ENCODE measurements around the gene ATOH8. TPM values are rescaled to one million over a fixed set of nuclear protein-coding genes. Genes with fewer than 3 reads are reported as not detected.

The ATOH8 gene
- polyA plus RNA-seq, 2 of the 4 experiments (the other 2 are of a cell fraction): 1.8 to 20.0 TPM

DNA sequence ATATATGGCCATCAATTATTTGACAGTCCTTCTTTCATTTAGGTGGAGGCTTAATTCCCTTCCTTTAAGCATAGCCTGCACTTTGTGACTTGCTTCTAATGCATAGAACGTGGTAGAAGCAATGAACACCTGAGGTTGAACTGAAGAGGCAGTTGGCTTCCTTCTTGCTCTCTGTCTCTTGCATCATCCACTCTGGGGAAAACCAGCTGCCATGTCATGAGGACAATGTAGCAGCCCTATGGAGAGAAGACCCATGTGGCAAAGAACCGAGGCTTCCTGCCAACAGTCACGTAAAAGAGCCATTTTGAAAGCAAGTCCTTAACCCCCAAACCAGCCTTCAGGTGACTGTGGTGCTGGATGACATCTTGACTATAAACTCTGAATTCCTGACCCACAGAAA, 46.8 kb downstream of the ATOH8 start:
- H3K27ac ChIP-seq: peak overlapping the region in 1 of 2 experiments; percentile 4; a peak in 1 of 6 replicates
- 89% methylated on average over 3 of the region's 3 CpGs for WGBS (ENCODE audit: missing lambda C conversion rate)
- no peak overlapping the region for H3K4me2 ChIP-seq
- TF ChIP-seq, protein P1, sequence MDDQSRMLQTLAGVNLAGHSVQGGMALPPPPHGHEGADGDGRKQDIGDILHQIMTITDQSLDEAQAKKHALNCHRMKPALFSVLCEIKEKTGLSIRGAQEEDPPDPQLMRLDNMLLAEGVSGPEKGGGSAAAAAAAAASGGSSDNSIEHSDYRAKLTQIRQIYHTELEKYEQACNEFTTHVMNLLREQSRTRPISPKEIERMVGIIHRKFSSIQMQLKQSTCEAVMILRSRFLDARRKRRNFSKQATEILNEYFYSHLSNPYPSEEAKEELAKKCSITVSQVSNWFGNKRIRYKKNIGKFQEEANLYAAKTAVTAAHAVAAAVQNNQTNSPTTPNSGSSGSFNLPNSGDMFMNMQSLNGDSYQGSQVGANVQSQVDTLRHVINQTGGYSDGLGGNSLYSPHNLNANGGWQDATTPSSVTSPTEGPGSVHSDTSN (IDR thresholded peaks at IDR 0.05): no peak
- TF ChIP-seq, protein P2, sequence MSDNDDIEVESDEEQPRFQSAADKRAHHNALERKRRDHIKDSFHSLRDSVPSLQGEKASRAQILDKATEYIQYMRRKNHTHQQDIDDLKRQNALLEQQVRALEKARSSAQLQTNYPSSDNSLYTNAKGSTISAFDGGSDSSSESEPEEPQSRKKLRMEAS (IDR thresholded peaks at IDR 0.05): no peak
- TF ChIP-seq BHLHE40 (IDR thresholded peaks at IDR 0.05; ENCODE audit: low read depth, low read length): no peak
- TF ChIP-seq POLR2A (IDR thresholded peaks at IDR 0.05; ENCODE audit: low read length): no peak
- TF ChIP-seq, protein P3, sequence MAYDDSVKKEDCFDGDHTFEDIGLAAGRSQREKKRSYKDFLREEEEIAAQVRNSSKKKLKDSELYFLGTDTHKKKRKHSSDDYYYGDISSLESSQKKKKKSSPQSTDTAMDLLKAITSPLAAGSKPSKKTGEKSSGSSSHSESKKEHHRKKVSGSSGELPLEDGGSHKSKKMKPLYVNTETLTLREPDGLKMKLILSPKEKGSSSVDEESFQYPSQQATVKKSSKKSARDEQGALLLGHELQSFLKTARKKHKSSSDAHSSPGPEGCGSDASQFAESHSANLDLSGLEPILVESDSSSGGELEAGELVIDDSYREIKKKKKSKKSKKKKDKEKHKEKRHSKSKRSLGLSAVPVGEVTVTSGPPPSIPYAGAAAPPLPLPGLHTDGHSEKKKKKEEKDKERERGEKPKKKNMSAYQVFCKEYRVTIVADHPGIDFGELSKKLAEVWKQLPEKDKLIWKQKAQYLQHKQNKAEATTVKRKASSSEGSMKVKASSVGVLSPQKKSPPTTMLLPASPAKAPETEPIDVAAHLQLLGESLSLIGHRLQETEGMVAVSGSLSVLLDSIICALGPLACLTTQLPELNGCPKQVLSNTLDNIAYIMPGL (CRISPR knock-in tag; IDR thresholded peaks at IDR 0.05; ENCODE audit: borderline replicate concordance): no peak
- TF ChIP-seq ZFP36 (IDR thresholded peaks at IDR 0.05; ENCODE audit: borderline replicate concordance, partially characterized antibody): no peak
- TF ChIP-seq POLR2AphosphoS2 (conservative IDR thresholded peaks at IDR 0.05; ENCODE audit: low read length): no peak
- TF ChIP-seq HOXB13 (CRISPR knock-in tag; IDR thresholded peaks at IDR 0.05; ENCODE audit: low read depth): no peak
- TF ChIP-seq SMC3 (IDR thresholded peaks at IDR 0.05): no peak
- TF ChIP-seq SREBF2 (IDR thresholded peaks at IDR 0.05): no peak
- TF ChIP-seq MAFK (IDR thresholded peaks at IDR 0.05; ENCODE audit: partially characterized antibody): no peak
- TF ChIP-seq RFX5 (IDR thresholded peaks at IDR 0.05): no peak
- TF ChIP-seq NFE2L2 (conservative IDR thresholded peaks at IDR 0.05; ENCODE audit: low read length): no peak
- H3K4me1 ChIP-seq: peaks cover 39% of the 10 kb centered on the region
- no peak for FAIRE-seq
- ChIA-PET CTCF (interaction anchor here (1.7 to 35.1 kb wide), 5 partner anchors 13 to 76 kb away, joined by 4 to 1675 read pairs (median 18); partner anchors contain the start of gene ATOH8), POLR2A (no interaction called here)
- DNase-seq (ENCODE audit: low read depth in 1 of 2, low spot score in 1 of 2): no peak
- peaks cover 10% of the 10 kb centered on the region; the same call in 2 of the 3 replicates for H3K9me3 ChIP-seq
- ATAC-seq: no peak
- H3K4me3 ChIP-seq: no peak overlapping the region

DNA sequence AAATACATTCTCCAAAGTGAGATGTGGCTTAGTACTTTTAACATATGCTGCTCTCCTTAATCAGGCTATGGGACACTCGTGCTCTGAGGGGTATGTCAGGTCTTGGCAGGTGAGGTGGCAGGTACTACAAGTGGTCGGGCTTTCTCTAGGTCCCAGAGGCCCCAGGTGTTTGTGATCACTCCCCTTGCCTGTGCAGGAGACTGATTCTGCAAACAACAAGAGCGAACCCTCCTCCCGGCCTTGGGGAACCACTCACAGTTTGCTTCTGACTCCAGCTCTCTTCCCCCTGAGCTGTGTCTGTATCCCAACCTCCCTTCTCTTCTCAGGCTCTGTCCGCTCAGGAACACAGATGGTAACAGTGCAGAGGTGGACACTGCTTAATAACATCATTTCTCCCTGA, 48.1 kb downstream of the ATOH8 start:
- Histone ChIP-seq H3K9me3 (peaks cover 10% of the 10 kb centered on the region; the same call in 2 of the 3 replicates), H3K4me2 (no peak overlapping the region), H3K4me1 (peaks cover 43% of the 10 kb centered on the region), H3K4me3 (no peak overlapping the region), H3K27ac (no peak overlapping the region)
- ChIA-PET POLR2A (no interaction called here), CTCF (interaction anchor here (0.6 to 35.1 kb wide), 7 partner anchors 12 to 149 kb away, joined by 3 to 1675 read pairs (median 8); partner anchors contain the start of gene ATOH8)
- FAIRE-seq (no peak), ATAC-seq (no peak), DNase-seq (ENCODE audit: low read depth in 1 of 2, low spot score in 1 of 2) (no peak)
- 75% methylated on average over 5 of the region's 5 CpGs for WGBS (ENCODE audit: missing lambda C conversion rate)
- TF ChIP-seq, protein P3 (CRISPR knock-in tag; IDR thresholded peaks at IDR 0.05; ENCODE audit: borderline replicate concordance): no peak
- TF ChIP-seq TFCP2L1 (CRISPR knock-in tag; IDR thresholded peaks at IDR 0.05) (no peak), GATA3 (IDR thresholded peaks at IDR 0.05; ENCODE audit: borderline replicate concordance) (no peak), SMC3 (IDR thresholded peaks at IDR 0.05) (no peak), CHD4 (IDR thresholded peaks at IDR 0.05; ENCODE audit: borderline replicate concordance) (no peak), ESRRA (IDR thresholded peaks at IDR 0.05; ENCODE audit: borderline replicate concordance, low read length) (no peak), HOXA7 (CRISPR knock-in tag; IDR thresholded peaks at IDR 0.05) (no peak), CBX8 (IDR thresholded peaks at IDR 0.05) (no peak), EHMT2 (IDR thresholded peaks at IDR 0.05; ENCODE audit: low read depth) (no peak), ZFP36 (IDR thresholded peaks at IDR 0.05; ENCODE audit: borderline replicate concordance, partially characterized antibody) (no peak)
- TF ChIP-seq, protein P4, sequence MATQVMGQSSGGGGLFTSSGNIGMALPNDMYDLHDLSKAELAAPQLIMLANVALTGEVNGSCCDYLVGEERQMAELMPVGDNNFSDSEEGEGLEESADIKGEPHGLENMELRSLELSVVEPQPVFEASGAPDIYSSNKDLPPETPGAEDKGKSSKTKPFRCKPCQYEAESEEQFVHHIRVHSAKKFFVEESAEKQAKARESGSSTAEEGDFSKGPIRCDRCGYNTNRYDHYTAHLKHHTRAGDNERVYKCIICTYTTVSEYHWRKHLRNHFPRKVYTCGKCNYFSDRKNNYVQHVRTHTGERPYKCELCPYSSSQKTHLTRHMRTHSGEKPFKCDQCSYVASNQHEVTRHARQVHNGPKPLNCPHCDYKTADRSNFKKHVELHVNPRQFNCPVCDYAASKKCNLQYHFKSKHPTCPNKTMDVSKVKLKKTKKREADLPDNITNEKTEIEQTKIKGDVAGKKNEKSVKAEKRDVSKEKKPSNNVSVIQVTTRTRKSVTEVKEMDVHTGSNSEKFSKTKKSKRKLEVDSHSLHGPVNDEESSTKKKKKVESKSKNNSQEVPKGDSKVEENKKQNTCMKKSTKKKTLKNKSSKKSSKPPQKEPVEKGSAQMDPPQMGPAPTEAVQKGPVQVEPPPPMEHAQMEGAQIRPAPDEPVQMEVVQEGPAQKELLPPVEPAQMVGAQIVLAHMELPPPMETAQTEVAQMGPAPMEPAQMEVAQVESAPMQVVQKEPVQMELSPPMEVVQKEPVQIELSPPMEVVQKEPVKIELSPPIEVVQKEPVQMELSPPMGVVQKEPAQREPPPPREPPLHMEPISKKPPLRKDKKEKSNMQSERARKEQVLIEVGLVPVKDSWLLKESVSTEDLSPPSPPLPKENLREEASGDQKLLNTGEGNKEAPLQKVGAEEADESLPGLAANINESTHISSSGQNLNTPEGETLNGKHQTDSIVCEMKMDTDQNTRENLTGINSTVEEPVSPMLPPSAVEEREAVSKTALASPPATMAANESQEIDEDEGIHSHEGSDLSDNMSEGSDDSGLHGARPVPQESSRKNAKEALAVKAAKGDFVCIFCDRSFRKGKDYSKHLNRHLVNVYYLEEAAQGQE (IDR thresholded peaks at IDR 0.05): no peak
- TF ChIP-seq, protein P2 (IDR thresholded peaks at IDR 0.05): no peak
- TF ChIP-seq, protein P5, sequence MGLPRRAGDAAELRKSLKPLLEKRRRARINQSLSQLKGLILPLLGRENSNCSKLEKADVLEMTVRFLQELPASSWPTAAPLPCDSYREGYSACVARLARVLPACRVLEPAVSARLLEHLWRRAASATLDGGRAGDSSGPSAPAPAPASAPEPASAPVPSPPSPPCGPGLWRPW (IDR thresholded peaks at IDR 0.05): no peak

Measured in A549 (cell line).